AG04449 (cell line): ENCODE data around the gene CRIM1.

ENCODE experiments used
- CTCF ChIA-PET: fragments of 350-600 bp; formaldehyde crosslinking; extraction: SDS; loops from one replicate; lab custom pipeline; 2021; ENCODE audit warnings: antibody characterized with exemption; lab: Yijun Ruan, JAX
- POLR2A ChIA-PET: fragments of 400-600, 350-600 bp; formaldehyde crosslinking; extraction: SDS; loops from one replicate; lab custom pipeline; 2020; ENCODE audit warnings: antibody characterized with exemption, inconsistent platforms; lab: Yijun Ruan, JAX
- DNase-seq: peaks from one replicate; pipeline ENCODE4 v3.0.0-alpha.2; 2010; ENCODE audit warnings: low read depth, low spot score
- H3K4me3 ChIP-seq: 2 replicates; pipeline ENCODE4 v1.5.1; 2011; ENCODE audit warnings: low read depth, mild to moderate bottlenecking, control low read depth, low read length
- TF ChIP-seq, protein P1 (sequence below): IDR thresholded peaks from one replicate; pipeline ENCODE4 v1.5.1; 2011; ENCODE audit warnings: mild to moderate bottlenecking, moderate library complexity, low read length, control low read depth, inconsistent platforms; ENCODE audit not compliant: insufficient read depth; ENCODE audit errors: missing control alignments

CRIM1 gene

DNA sequence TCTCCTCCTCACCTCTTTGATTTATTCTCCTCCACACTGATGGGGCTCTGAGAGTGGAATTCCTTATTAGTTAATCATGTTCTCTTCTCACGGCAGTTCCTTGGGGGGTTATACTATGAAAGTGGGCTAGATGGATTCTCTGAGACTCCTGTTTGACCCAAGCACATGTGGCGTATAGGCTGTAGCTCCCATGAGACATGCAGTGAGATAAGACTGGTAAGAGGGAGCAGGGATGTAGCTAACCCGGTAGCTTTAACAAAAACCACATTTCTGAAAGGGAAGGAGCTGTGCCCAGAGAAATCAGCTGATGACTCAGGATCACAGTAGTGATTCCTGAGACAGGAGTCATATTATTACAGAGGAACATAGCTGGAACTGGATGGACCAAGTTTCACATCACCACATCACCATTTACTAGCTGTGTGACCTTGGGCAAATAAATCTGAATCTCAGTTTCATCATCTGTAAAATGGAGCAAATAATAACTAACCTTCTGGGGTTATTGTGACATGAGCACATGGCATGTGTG lies 82.9 kb downstream of the CRIM1 start:
- DNase-seq: peak; percentile 97
- ChIA-PET POLR2A (interaction anchor here (0.7 to 1.5 kb wide), 6 partner anchors 12 to 83 kb away, joined by 3 to 7 read pairs (median 4); partner anchors contain the start of gene CRIM1), CTCF (interaction anchor here (0.8 to 1.9 kb wide), 4 partner anchors 10 to 86 kb away, joined by 3 to 5 read pairs (median 4); no protein-coding TSS in a partner anchor)
- TF ChIP-seq, protein P1, sequence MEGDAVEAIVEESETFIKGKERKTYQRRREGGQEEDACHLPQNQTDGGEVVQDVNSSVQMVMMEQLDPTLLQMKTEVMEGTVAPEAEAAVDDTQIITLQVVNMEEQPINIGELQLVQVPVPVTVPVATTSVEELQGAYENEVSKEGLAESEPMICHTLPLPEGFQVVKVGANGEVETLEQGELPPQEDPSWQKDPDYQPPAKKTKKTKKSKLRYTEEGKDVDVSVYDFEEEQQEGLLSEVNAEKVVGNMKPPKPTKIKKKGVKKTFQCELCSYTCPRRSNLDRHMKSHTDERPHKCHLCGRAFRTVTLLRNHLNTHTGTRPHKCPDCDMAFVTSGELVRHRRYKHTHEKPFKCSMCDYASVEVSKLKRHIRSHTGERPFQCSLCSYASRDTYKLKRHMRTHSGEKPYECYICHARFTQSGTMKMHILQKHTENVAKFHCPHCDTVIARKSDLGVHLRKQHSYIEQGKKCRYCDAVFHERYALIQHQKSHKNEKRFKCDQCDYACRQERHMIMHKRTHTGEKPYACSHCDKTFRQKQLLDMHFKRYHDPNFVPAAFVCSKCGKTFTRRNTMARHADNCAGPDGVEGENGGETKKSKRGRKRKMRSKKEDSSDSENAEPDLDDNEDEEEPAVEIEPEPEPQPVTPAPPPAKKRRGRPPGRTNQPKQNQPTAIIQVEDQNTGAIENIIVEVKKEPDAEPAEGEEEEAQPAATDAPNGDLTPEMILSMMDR: no peak
- no peak overlapping the region for H3K4me3 ChIP-seq

DNA sequence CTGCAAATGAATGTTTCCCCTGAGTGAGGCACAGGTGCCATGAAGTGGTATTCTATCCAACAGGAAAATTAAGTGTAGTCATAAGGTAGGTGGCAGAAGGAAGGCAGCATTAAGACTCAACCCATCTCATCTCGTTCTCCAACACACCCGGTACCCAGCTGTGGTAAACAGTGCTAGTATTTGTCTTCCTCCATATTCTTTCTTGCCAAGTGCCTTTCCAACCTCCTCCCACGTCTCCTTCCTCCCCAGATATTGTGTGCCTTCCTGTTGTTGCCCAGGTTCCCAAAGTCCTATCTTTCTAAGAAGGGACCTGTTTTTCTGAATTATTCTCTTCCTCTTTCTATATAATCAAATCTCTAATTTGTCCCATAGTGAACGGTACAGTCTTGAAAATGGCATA lies 83.5 kb downstream of the CRIM1 start:
- DNase-seq: no peak
- CTCF ChIA-PET: interaction anchor here (0.9 to 1.9 kb wide), 3 partner anchors 10 to 87 kb away, joined by 3 to 5 read pairs (median 4); no protein-coding TSS in a partner anchor
- H3K4me3 ChIP-seq: no peak overlapping the region
- TF ChIP-seq, protein P1: no peak
- POLR2A ChIA-PET: interaction anchor here (0.7 to 1.5 kb wide), 6 partner anchors 12 to 84 kb away, joined by 3 to 7 read pairs (median 4); partner anchors contain the start of gene CRIM1

DNA sequence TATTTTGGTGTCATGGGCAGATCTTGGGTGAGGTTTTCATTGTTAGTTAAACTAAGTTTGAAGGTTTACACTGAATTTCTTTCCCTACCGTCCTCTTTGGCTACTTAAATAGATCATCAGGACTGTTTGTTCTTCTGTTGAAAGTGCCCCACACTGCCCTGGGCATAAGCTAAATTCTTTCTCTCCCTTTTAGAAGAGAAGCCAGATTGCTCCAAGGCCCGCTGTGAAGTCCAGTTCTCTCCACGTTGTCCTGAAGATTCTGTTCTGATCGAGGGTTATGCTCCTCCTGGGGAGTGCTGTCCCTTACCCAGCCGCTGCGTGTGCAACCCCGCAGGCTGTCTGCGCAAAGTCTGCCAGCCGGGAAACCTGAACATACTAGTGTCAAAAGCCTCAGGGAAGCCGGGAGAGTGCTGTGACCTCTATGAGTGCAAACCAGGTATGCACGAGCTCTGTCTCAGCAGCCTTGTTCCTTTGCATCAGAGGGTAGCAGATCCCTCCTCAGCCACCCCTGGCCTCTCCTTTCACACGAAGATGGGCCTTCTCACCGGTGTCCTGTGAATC lies 85.6 kb downstream of the CRIM1 start:
- CTCF ChIA-PET: interaction anchor here (0.9 to 1.4 kb wide), 4 partner anchors 16 to 232 kb away, joined by 3 to 4 read pairs (median 4); no protein-coding TSS in a partner anchor
- no peak for DNase-seq
- TF ChIP-seq, protein P1: no peak
- H3K4me3 ChIP-seq: no peak overlapping the region
- POLR2A ChIA-PET: interaction anchor here (1.0 kb wide), 1 partner anchor 15 kb away, joined by 5 read pairs; no protein-coding TSS in a partner anchor

DNA sequence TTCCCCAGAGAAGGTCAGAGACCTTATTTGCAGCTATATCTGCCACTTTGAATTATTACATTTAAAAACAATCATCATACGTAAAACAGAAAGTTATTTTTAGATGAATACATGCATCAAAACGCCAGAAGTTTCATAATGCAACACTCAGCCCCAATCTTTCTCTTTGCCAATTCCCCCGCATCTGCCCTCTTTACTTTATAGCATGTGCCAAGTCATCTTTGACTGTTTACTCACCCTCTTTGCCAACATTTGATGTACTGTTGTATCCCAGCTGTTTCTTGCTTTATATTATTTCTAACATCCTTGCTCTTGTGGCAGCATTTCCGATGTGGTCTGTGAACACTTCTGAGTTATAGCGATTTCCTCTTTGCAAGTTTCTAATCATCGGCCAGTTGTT lies 86.2 kb downstream of the CRIM1 start:
- H3K4me3 ChIP-seq: no peak overlapping the region
- TF ChIP-seq, protein P1: no peak
- DNase-seq: no peak
- ChIA-PET POLR2A (interaction anchor here (0.7 to 1.0 kb wide), 2 partner anchors 15 to 69 kb away, joined by 3 to 5 read pairs; no protein-coding TSS in a partner anchor), CTCF (interaction anchor here (1.3 to 1.4 kb wide), 2 partner anchors 84 to 91 kb away, joined by 4 read pairs; no protein-coding TSS in a partner anchor)

DNA sequence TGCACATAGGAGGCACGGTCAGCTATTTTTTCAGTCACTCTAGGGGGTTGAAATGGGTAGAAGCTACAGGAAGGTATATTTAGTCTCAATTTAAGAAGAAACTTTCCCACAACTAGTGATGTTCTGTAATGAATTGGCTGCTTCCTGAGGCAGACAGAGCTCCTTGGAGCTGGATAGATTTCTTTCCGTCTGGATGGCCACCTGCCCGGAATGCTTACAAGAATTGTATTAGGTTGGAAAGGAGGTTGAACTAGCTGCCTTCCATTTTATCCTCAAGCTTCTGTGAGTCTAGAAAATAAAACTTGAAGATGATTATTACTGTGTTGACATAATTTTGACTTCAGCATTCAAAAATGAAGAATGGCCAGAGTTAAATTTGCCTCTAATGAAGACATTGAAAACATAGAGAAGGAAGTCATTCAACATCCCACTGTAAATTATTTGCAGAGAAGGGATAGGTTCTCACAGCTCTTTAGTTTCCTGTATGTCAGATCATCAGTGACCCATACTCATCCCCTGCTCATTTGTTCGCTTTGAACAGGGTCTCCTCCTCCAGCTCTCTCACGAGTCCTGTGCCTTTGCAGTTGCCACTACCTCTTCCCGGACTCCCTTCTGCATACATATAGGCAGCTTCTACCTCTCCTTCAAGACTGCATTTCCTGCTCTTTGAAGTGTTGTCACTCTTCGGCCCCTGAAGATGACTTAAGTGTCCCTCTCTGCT lies 88.8 kb downstream of the CRIM1 start:
- CTCF ChIA-PET: interaction anchor here (0.9 kb wide), 1 partner anchor 78 kb away, joined by 3 read pairs; no protein-coding TSS in a partner anchor
- no peak for DNase-seq
- POLR2A ChIA-PET: no interaction called here
- TF ChIP-seq, protein P1: no peak
- H3K4me3 ChIP-seq: no peak overlapping the region
